SK-N-SH (cell line): ENCODE results near the gene PRKCG. TPM values are rescaled to one million over a fixed set of nuclear protein-coding genes. Genes with fewer than 3 reads are reported as not detected.

Experiments
- CTCF ChIA-PET: fragments of 300-600, 350-600 bp; formaldehyde crosslinking; extraction: SDS; loops from one replicate; lab custom pipeline; 2021; lab: Yijun Ruan, JAX
- POLR2A ChIA-PET: fragments of 350-600 bp; sonication (Branson Sonifier 250); formaldehyde crosslinking; extraction: SDS; loops from one replicate; lab custom pipeline; 2020; ENCODE audit warnings: antibody characterized with exemption, inconsistent platforms; lab: Yijun Ruan, JAX
- DNase-seq: peaks from one replicate; pipeline ENCODE4 v3.0.0; 2012
- H2AFZ ChIP-seq: fragments of 200-600 bp; sonication (generic); 2 replicates; pipeline ENCODE4 v1.8.1; 2016; ENCODE audit warnings: antibody characterized with exemption, mild to moderate bottlenecking, low read depth
- H3F3A ChIP-seq: fragments of 200-600 bp; sonication (generic); replicated peaks from 2 replicates; pipeline ENCODE3; 2016; ENCODE audit warnings: antibody characterized with exemption, mild to moderate bottlenecking; ENCODE audit not compliant: insufficient read depth
- H3K27ac ChIP-seq, 2 experiments: fragments of 200-500 bp in 1 of 2; fragments of 200-600 bp in 1 of 2; sonication (Bioruptor generic) in 1 of 2; sonication (generic), shearing (Covaris generic) in 1 of 2; 2 replicates each; pipeline versions ENCODE4 v1.5.1 to v1.6.1; 2014 to 2016; ENCODE audit warnings: low read depth in 2 of 2, inconsistent platforms in 1 of 2, low read length in 1 of 2, mild to moderate bottlenecking in 1 of 2, mixed read lengths in 1 of 2
- H3K27me3 ChIP-seq: fragments of 200-600 bp; sonication (generic), shearing (Covaris generic); 2 replicates; pipeline ENCODE4 v1.6.1; 2016; ENCODE audit warnings: mixed run types; ENCODE audit not compliant: insufficient read depth
- H3K36me3 ChIP-seq, 2 experiments: fragments of 200-500 bp in 1 of 2; fragments of 200-600 bp in 1 of 2; sonication (Bioruptor generic) in 1 of 2; sonication (generic) in 1 of 2; replicated peaks in 1 of 2; 2 replicates each; pipeline versions ENCODE3 to v1.5.1; 2014 to 2016; ENCODE audit warnings: low read length in 1 of 2, mild to moderate bottlenecking in 1 of 2; ENCODE audit not compliant: insufficient read depth in 2 of 2, control insufficient read depth in 1 of 2
- H3K4me1 ChIP-seq, 2 experiments: fragments of 200-500 bp in 1 of 2; fragments of 200-600 bp in 1 of 2; sonication (Bioruptor generic) in 1 of 2; sonication (generic), shearing (Covaris generic) in 1 of 2; 2 replicates each; pipeline versions ENCODE4 v1.5.1 to v1.6.1; 2014 to 2016; ENCODE audit warnings: low read depth in 1 of 2, low read length in 1 of 2, mixed run types in 1 of 2; ENCODE audit not compliant: insufficient read depth in 2 of 2, control insufficient read depth in 1 of 2
- H3K4me2 ChIP-seq: fragments of 200-600 bp; sonication (generic), shearing (Covaris generic); 2 replicates; pipeline ENCODE4 v1.6.1; 2017; ENCODE audit warnings: mixed run types
- H3K4me3 ChIP-seq, 2 experiments: fragments of 200-500 bp in 1 of 2; fragments of 200-600 bp in 1 of 2; sonication (Bioruptor generic) in 1 of 2; sonication (generic), shearing (Covaris generic) in 1 of 2; 2 replicates each; pipeline versions ENCODE4 v1.5.1 to v1.8.1; 2014 to 2016; ENCODE audit warnings: low read depth in 2 of 2, inconsistent platforms in 1 of 2, low read length in 1 of 2, mild to moderate bottlenecking in 1 of 2, mixed read lengths in 1 of 2, moderate library complexity in 1 of 2
- H3K79me2 ChIP-seq: fragments of 200-600 bp; sonication (generic); 2 replicates; pipeline ENCODE4 v1.8.1; 2017; ENCODE audit warnings: mild to moderate bottlenecking; ENCODE audit not compliant: insufficient read depth
- H3K9ac ChIP-seq: fragments of 200-600 bp; sonication (generic); 2 replicates; pipeline ENCODE4 v1.6.1; 2017; ENCODE audit warnings: mixed run types
- H3K9me2 ChIP-seq: fragments of 200-600 bp; sonication (generic); 2 replicates; pipeline ENCODE4 v1.6.1; 2017; ENCODE audit warnings: mixed run types
- H3K9me3 ChIP-seq: fragments of 200-600 bp; sonication (generic); 2 replicates; pipeline ENCODE4 v1.6.1; 2017; ENCODE audit warnings: mixed run types, mild to moderate bottlenecking, moderate library complexity
- H4K20me1 ChIP-seq: fragments of 200-600 bp; sonication (generic); 2 replicates; pipeline ENCODE4 v1.6.1; 2017; ENCODE audit warnings: mild to moderate bottlenecking, mixed run types; ENCODE audit not compliant: insufficient read depth
- CHD2 ChIP-seq: fragments of 150-350 bp; IDR thresholded peaks from 2 replicates; pipeline ENCODE4 v1.6.1; 2018; ENCODE audit warnings: low read length; ENCODE audit not compliant: partially characterized antibody
- ELF1 ChIP-seq: IDR thresholded peaks from 2 replicates; pipeline ENCODE4 v1.4.0; 2012
- EP300 ChIP-seq, 2 experiments: IDR thresholded peaks; 2 replicates each; pipeline versions ENCODE4 v1.4.0 to v1.6.1; 2012; ENCODE audit warnings: borderline replicate concordance in 1 of 2, low read depth in 1 of 2, low read length in 1 of 2
- FOXM1 ChIP-seq: IDR thresholded peaks from 2 replicates; pipeline ENCODE4 v1.4.0; 2012; ENCODE audit warnings: low read depth, mild to moderate bottlenecking
- GABPA ChIP-seq: IDR thresholded peaks from 2 replicates; pipeline ENCODE4 v1.4.0; 2012; ENCODE audit warnings: low read depth, mild to moderate bottlenecking
- GATA2 ChIP-seq: sonication (generic); formaldehyde crosslinking; IDR thresholded peaks from 2 replicates; pipeline ENCODE4 v1.5.0; 2020; ENCODE audit warnings: mild to moderate bottlenecking, missing genetic modification reagents
- MEF2A ChIP-seq: IDR thresholded peaks from 2 replicates; pipeline ENCODE4 v1.4.0; 2012; ENCODE audit warnings: low read depth, borderline replicate concordance
- MXI1 ChIP-seq: IDR thresholded peaks from 2 replicates; pipeline ENCODE4 v1.6.1; 2012; ENCODE audit warnings: mild to moderate bottlenecking, low read depth, low read length, improper control_type of control experiment
- NFIC ChIP-seq: IDR thresholded peaks from 2 replicates; pipeline ENCODE4 v1.4.0; 2012; ENCODE audit warnings: borderline replicate concordance
- NRF1 ChIP-seq: IDR thresholded peaks from 2 replicates; pipeline ENCODE4 v1.6.1; 2012; ENCODE audit warnings: low read depth, mild to moderate bottlenecking, low read length
- PBX3 ChIP-seq: IDR thresholded peaks from 2 replicates; pipeline ENCODE4; 2012
- POLR2AphosphoS5 ChIP-seq: IDR thresholded peaks from 2 replicates; pipeline ENCODE4 v1.6.1; 2012; ENCODE audit warnings: low read depth, low read length
- SIN3A ChIP-seq: IDR thresholded peaks from 2 replicates; pipeline ENCODE4 v1.6.1; 2012; ENCODE audit warnings: low read depth, mild to moderate bottlenecking, low read length, moderate library complexity, borderline replicate concordance
- SMC3 ChIP-seq: IDR thresholded peaks from 2 replicates; pipeline ENCODE4 v1.6.1; 2012; ENCODE audit warnings: low read depth, low read length, improper control_type of control experiment
- TAF1 ChIP-seq: IDR thresholded peaks from 2 replicates; pipeline ENCODE4 v1.6.1; 2012; ENCODE audit warnings: low read depth, mild to moderate bottlenecking, low read length, moderate library complexity, borderline replicate concordance
- TEAD4 ChIP-seq: IDR thresholded peaks from 2 replicates; pipeline ENCODE4 v1.4.0; 2012; ENCODE audit warnings: mild to moderate bottlenecking, borderline replicate concordance; ENCODE audit not compliant: insufficient read depth
- WGBS: methylation state at CpG from one replicate; pipeline ENCODE4 v1.1.6; 2017; ENCODE audit warnings: low lambda C conversion rate; 5-methylcytosine and 5-hydroxymethylcytosine counted together
- polyA plus RNA-seq, 3 experiments: library from polyadenylated mRNA; depleted of rRNA; stranded (reverse); fragments of >200 nt; gene quantifications; 2 replicates each; pipeline ENCODE4 v1.2.3, GENCODE V29; 2012

Gene PRKCG
- polyA plus RNA-seq, 1 of the 3 experiments (the other 2 are of a cell fraction), result 0.08 TPM

GRCh38 chr19:53915000-53915399 lies 33.0 kb downstream of the PRKCG start:
- 70% methylated on average over 8 of the region's 8 CpGs for WGBS
- Histone ChIP-seq H3K9ac (no peak overlapping the region), H3K36me3 (peaks cover 20 to 26% of the 10 kb centered on the region in 2 experiments), H2AFZ (no peak overlapping the region), H3K27ac (no peak overlapping the region), H3K4me1 (peaks cover 0 to 5% of the 10 kb centered on the region in 2 experiments; a peak in 1 of 4 replicates), H3K9me2 (no peaks in the 10 kb centered on the region), H3K4me2 (no peak overlapping the region), H3K79me2 (peaks cover 11% of the 10 kb centered on the region), H3F3A (peaks cover 3% of the 10 kb centered on the region), H3K27me3 (no peaks in the 10 kb centered on the region), H3K4me3 (no peak overlapping the region), H3K9me3 (no peaks in the 10 kb centered on the region), H4K20me1 (peaks cover 22% of the 10 kb centered on the region)
- peak; percentile 76 for DNase-seq
- no peak for TF ChIP-seq MEF2A
- no peak for TF ChIP-seq EP300 (IDR thresholded peaks at IDR 0.05; ENCODE audit: borderline replicate concordance in 1 of 2, low read depth in 1 of 2, low read length in 1 of 2)
- no peak for TF ChIP-seq CHD2
- no peak for TF ChIP-seq PBX3
- ChIA-PET CTCF (no interaction called here), POLR2A (no interaction called here)

DNA sequence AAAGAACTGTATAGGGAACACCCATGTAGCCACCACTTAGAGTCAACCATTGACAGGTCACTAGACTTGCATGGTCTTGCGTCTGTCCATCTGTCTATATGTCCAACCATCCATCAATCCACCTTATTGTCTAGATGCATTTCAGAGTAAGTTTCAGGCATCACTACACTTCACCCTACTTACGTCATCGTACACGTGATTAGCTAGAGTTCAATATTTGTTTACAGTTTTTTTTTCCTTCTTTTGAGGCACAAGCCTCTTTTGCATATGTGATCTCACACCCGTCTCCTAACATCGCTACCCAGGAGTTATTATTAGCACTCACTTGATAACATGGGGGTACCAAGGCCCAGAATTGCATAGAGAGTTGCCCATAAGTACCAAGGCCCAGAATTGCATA lies 34.0 kb downstream of the PRKCG start:
- Histone ChIP-seq H2AFZ (no peak overlapping the region), H3K9me3 (no peaks in the 10 kb centered on the region), H3K4me1 (no peaks in the 10 kb centered on the region), H3K27ac (no peak overlapping the region), H3K9ac (no peak overlapping the region), H4K20me1 (peaks cover 15% of the 10 kb centered on the region), H3K9me2 (no peaks in the 10 kb centered on the region), H3K27me3 (no peaks in the 10 kb centered on the region), H3K4me2 (no peak overlapping the region), H3F3A (peaks cover 3% of the 10 kb centered on the region), H3K79me2 (peaks cover 4% of the 10 kb centered on the region; the same call in 1 of the 2 replicates)
- DNase-seq, result no peak
- 95% methylated on average over 6 of the region's 6 CpGs for WGBS
- CTCF ChIA-PET, result interaction anchor here (2.1 to 2.5 kb wide), 2 partner anchors 9 to 108 kb away, joined by 7 read pairs; no protein-coding TSS in a partner anchor
- TF ChIP-seq MXI1 (no peak), SMC3 (no peak), GATA2 (CRISPR knock-in tag) (no peak), GABPA (no peak), TEAD4 (no peak), SIN3A (no peak), ELF1 (no peak), TAF1 (no peak), CHD2 (no peak), FOXM1 (no peak), NFIC (no peak), NRF1 (no peak), MEF2A (no peak), EP300 (IDR thresholded peaks at IDR 0.05; ENCODE audit: borderline replicate concordance in 1 of 2, low read depth in 1 of 2, low read length in 1 of 2) (no peak), POLR2AphosphoS5 (no peak)
- TF ChIP-seq, all 33 proteins: peak for 0
- no peak overlapping the region for H3K4me3 ChIP-seq
- POLR2A ChIA-PET, result no interaction called here
- peaks cover 20 to 26% of the 10 kb centered on the region in 2 experiments for H3K36me3 ChIP-seq
